HG03064 (cell line): ENCODE measurements around the gene NMRK2.
"Not testable (repeated sequence)": the region's sequence is repeated elsewhere in the genome, so short reads cannot be mapped to it uniquely, and the experiment has no call there.

Experiments used
- ATAC-seq: cut with Tn5 transposase; IDR thresholded peaks from one replicate; pipeline ENCODE4 v1.9.1; 2021; ENCODE audit warnings: low read depth; ENCODE audit not compliant: unreplicated experiment

Gene NMRK2

GRCh38 chr19:3936506-3937442 lies 3.9 kb downstream of the NMRK2 start:
- no peak for ATAC-seq

GRCh38 chr19:3938300-3938950 lies 5.6 kb downstream of the NMRK2 start:
- ATAC-seq: not testable (repeated sequence)

DNA sequence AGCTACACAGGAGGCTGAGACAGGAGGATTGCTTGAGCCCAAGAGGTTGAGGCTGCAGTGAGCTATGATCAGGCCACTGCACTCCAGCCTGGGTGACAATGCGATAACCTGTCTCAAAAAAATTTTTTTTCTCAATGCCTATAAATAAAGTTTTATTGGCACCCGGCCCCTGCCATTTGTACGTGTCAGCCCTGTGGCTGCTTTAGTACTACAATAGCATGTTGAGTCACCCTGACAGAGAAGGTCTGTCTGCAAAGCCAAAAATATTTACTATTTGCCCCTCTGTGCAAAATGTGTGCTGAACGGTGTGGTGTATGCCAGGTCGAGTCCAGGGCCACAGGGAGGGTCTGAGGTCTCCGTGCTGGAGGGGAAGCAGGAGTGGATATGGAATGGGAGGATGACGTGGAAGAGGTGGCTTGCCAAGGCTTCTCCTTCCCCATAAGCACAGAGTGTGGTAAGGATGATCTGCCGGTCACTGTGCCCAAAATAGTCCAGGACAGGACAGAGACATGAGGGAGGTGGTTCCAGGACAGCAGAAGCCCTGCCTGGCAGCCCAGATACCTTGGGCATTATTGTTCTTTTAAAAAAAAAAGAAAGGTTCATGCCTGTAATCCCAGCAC lies 10.0 kb downstream of the NMRK2 start:
- no peak for ATAC-seq

DNA sequence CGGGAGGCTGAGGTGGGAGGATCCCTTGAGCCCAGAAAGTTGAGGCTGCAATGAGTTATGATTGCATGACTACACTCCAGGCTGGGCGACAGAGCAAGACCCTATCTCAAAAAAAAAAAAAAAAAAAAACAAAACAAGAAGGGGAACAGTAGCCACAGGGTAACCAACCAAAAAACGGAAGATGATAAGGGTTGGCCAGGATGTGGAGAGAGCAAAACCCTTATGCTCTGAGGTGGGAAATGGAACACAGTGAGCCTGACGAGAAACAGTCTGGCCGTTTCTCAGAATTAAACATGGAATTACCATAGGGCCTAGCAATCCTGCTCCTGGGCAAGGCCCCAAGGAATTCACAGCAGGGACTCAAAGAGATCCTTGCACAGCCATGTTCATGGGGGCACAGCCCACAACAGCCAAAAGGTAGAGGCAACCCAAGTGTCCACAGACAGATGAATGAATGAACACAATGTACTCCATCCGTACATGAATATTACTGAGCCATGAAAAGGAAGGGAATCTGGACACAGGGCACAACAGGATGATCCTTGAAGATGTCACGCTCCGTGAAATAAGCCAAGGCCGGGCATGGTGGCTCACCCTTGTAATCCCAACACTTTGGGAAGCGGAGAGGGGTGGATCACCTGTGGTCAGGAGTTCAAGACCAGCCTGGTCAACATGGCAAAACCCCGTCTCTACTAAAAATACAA lies 11.3 kb downstream of the NMRK2 start:
- no peak for ATAC-seq

- no peak for ATAC-seq
These were observed 13.0 kb downstream of the NMRK2 start for GRCh38 chr19:3945838-3946237.

DNA sequence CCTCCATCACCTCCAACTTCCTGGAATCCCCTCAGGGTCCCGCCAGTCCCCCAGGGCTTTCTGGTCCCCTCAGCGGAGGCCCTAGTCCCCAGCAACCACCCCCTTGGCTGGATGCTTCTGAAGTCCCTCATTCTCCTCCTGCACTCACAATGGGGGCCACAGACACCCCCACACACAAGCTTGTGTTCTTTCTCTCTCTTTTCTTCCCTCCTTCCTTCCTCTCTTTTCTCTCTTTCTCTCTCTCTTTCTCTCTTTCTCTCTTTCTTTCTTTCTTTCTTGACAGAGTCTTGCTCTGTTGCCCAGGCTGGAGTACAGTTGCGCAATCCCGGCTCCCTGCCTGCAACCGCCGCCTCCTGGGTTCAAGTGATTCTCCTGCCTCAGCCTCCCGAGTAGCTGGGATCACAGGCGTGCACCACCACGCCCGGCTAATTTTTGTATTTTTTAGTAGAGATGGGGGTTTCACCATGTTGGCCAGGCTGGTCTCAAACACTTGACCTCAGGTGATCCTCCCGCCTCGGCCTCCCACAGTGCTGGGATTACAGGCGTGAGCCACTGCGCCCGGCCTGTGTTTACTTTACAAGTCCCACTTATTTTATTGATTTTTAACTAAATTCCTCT lies 14.6 kb downstream of the NMRK2 start:
- not testable (repeated sequence) for ATAC-seq

GRCh38 chr19:3949294-3949693 lies 16.4 kb downstream of the NMRK2 start:
- ATAC-seq: no peak

DNA sequence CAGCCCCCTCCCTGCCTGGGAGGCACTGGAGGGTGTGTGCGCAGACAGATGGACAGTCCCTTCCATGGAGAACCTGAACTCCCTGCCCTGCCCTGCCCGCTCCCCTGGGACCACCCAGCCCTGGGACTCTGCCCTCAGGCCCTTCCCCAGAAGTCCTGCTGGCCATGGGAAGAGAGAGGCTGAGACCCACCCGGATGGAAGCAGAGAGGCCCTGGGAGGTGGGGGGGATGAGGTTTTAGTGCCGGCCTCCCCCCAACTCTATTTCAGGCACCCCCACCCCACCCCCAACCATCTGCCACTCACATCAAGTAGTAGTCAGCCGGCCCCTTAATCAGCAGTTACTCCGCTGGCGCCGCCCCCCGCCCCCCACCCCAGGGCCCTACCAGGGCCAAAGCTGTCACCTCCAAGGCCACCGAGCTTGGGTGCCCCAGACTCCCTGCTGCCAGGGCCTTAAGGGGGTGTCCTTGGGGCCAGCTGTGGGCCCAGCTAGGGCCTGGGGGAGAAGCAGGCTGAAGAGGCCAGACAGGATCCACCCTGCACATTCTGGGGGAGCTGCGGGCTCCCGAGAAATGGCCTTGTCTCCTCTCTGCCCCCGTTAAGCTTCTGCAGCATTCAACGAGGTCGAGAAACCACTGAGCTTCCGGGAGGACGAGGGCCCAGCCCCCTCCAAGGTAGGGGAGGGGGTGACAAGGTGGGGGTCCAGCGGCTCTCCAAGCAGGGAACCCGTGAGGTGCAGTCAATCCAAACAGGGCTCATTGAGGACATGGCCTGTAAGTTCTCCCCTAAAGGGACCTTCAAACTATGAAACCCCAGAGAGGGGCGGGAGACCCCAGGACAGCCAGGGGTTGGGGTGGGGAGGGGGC lies 17.4 kb downstream of the NMRK2 start:
- ATAC-seq: no peak

DNA sequence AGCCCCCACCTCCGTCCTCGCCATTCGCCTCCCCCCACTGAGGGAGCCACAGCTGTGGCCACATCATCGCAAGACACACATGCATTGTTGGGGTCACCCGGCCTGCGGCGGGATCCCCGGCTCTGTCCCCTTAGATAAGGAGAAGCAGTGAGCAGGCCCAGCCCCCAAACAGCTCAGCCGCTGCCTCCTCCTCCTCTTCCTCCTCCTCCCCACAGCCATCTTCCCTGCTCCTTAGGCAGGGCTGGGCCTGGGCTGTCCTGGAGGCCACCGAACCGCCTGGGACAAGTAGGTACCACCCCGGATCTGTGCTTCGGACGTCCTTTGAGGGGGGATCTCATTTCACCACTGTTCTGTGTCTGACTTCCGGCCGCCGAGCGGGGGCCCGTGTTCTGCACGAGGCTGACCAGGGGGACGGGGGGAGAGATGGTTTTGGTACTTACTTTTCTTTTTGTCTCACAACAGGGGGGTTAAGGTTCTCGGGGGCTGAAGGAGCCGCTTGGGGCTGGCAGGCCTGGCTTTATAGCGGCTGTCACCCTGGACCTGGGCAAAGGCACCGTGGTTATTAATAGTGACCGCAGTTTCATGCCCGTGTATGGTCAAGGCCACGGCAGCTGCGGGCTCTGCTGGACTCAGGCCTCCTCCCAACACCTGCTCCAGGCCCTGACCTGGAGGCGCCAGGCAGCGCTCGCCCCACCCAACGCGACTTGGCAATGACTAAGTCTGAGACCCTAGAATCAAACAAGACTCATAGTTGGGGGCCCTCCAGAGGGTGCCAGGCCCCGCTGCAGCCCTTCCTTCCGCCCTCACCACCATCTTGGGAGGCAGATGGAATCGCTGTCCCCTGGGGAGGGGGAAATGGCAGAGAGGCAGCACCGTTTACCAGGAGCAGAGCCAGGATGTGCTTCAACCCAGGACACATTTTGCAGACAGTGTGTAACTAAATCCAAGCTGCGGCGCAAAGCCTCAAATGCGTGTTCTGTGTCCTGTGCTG lies 18.3 kb downstream of the NMRK2 start:
- no peak for ATAC-seq

GRCh38 chr19:3952755-3953276 lies 19.9 kb downstream of the NMRK2 start:
- ATAC-seq: not testable (repeated sequence)

DNA sequence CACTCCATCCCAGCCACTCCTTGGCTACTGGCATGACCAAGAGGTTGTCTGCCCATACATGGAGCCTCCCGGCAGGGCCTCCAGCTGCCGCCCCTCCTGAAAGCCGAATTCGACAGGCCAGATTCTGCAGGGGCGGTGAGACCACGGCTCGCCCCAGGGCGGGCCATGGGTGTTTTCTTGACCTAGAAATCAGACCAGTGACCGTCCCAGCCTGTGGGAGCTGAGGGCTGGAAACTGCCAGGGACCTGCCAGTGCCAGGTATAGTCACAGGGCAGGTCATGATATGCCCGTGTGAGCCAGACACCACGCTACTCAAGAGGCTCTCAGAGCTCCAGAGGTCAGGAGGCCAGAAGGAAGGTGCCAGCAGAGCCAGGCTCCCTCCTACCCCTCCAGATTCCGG lies 21.2 kb downstream of the NMRK2 start:
- ATAC-seq: no peak

DNA sequence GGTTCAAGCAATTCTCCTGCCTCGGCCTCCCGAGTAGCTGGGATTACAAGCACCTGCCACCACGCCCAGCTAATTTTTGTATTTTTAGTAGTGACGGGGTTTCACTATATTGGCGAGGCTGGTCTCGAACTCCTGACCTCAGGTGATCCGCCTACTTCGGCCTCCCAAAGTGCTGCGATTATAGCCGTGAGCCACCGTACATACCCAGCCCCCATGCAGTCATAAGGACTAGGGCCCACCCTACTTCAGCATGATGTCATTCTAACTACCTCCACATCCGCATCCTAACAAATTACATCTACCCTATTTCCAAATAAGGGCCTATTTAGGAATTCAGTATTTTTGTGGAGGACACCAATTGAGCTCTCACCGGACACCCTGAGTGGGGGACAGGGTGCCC lies 22.4 kb downstream of the NMRK2 start:
- ATAC-seq: not testable (repeated sequence)

DNA sequence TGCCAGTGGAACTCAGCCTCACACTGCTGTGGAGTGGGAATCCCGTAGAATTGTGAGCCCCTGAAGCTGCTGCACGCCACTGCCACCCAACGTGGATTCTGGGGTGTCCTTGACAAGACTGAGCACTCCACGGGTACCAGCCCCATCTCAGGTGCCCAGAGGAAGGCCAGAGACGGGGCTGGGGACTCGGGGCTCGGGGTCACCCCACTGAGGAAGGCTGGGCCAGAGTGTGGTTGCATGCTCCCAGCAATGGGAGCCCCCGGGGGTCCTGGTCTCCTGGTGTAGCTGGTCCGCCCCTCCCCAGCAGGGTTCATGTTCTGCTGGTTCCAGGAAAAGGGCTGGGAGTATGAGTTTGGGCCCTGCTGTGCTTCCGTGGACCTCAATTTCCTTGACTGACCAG lies 22.8 kb downstream of the NMRK2 start:
- no peak for ATAC-seq

- ATAC-seq: no peak
These were observed 26.2 kb downstream of the NMRK2 start for GRCh38 chr19:3958836-3959765.

GRCh38 chr19:3959766-3960131 lies 26.9 kb downstream of the NMRK2 start:
- ATAC-seq: no peak

GRCh38 chr19:3961007-3961406 lies 28.1 kb downstream of the NMRK2 start:
- no peak for ATAC-seq
